ENCODE measurements around the gene SFXN5. TPM values are rescaled to one million over a fixed set of nuclear protein-coding genes. Genes with fewer than 3 reads are reported as not detected.

SFXN5 gene
- polyA plus RNA-seq, 1 donor (not counting 4 experiments of a cell fraction or from before 2014, with no cell fraction given) = 6.3 TPM

DNA sequence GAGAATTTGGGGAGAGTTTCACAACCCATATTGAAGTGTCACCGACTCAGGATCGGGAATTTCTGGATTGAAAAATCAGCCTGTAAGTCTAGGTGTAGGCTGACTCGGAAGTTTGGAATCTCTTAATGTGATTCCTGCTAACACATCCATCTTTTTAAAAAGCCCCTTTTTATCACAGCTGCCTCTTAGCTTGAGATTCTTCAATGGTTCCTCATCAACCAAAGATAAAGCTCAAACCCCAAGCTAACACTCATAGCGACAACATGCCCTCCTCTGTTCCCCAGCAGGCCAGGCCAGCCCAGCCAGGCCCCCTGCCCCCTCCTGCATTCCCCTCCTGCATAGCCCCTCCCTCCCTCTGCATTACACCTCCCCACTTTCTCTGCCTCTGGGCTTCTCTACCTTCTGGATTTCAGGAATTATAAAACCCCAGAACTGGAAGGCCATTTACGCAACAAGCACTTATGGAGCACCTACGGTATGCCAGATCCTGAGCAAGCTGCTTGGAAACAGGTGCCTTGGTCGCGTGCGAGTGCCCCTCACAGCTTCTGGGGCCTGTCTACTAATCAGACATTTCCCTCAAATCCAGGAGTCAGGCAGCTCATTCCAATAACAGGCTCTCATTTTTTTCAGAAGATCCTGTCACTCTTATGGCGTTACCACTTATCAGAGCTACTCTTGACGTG, 90.8 kb downstream of the SFXN5 start:
- H3K9me3 ChIP-seq (ENCODE audit: control insufficient read depth, low read depth, low read length) = no peaks in the 10 kb centered on the region
- FAIRE-seq = no peak
- no peaks in the 10 kb centered on the region for H3K36me3 ChIP-seq (ENCODE audit: control insufficient read depth in 2 of 2, extremely low read depth in 1 of 2, insufficient read depth in 2 of 2, low read length in 2 of 2)
- peaks cover 6% of the 10 kb centered on the region for H3K4me1 ChIP-seq (ENCODE audit: control insufficient read depth, extremely low read depth, insufficient read depth, low read length)
- H3K27ac ChIP-seq (ENCODE audit: control insufficient read depth, insufficient read depth, low read length) = no peak overlapping the region
- no peak overlapping the region for H3K4me3 ChIP-seq (ENCODE audit: control insufficient read depth in 2 of 3, extremely low read depth in 1 of 3, insufficient read depth in 2 of 3, low read depth in 1 of 3, low read length in 3 of 3)
- no peaks in the 10 kb centered on the region for H3K79me2 ChIP-seq (ENCODE audit: control insufficient read depth, insufficient read depth, low read length)
- no peaks in the 10 kb centered on the region for H4K20me1 ChIP-seq (ENCODE audit: control insufficient read depth, extremely low read depth, insufficient read depth, low read length)
- H3K4me2 ChIP-seq (ENCODE audit: control insufficient read depth, extremely low read depth, insufficient read depth, low read depth, low read length) = no peak overlapping the region
- TF ChIP-seq EZH2 (IDR thresholded peaks at IDR 0.05; ENCODE audit: low read length) = no peak
- TF ChIP-seq, protein P1, sequence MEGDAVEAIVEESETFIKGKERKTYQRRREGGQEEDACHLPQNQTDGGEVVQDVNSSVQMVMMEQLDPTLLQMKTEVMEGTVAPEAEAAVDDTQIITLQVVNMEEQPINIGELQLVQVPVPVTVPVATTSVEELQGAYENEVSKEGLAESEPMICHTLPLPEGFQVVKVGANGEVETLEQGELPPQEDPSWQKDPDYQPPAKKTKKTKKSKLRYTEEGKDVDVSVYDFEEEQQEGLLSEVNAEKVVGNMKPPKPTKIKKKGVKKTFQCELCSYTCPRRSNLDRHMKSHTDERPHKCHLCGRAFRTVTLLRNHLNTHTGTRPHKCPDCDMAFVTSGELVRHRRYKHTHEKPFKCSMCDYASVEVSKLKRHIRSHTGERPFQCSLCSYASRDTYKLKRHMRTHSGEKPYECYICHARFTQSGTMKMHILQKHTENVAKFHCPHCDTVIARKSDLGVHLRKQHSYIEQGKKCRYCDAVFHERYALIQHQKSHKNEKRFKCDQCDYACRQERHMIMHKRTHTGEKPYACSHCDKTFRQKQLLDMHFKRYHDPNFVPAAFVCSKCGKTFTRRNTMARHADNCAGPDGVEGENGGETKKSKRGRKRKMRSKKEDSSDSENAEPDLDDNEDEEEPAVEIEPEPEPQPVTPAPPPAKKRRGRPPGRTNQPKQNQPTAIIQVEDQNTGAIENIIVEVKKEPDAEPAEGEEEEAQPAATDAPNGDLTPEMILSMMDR (optimal IDR thresholded peaks at IDR 0.05 in 1 of 3, IDR thresholded peaks at IDR 0.05 in 1 of 3, conservative IDR thresholded peaks at IDR 0.05 in 1 of 3; ENCODE audit: extremely low read depth in 1 of 3, insufficient read depth in 2 of 3, low read length in 3 of 3) = no peak
- H2AFZ ChIP-seq (ENCODE audit: control insufficient read depth, low read length) = no peak overlapping the region
- no peak overlapping the region for H3K9ac ChIP-seq (ENCODE audit: control insufficient read depth, extremely low read depth, insufficient read depth, low read length)
- dilution Hi-C loops (cut with MboI; ENCODE audit: extremely low pct_ligation_motif_present, low sequenced_read_pairs) = no loop called here
- no peaks in the 10 kb centered on the region for H3K27me3 ChIP-seq (ENCODE audit: control insufficient read depth, extremely low read depth, insufficient read depth, low read length)
- H3K9me1 ChIP-seq (ENCODE audit: control insufficient read depth, extremely low read depth, insufficient read depth, low read length) = no peaks in the 10 kb centered on the region
- peak; percentile 42 for DNase-seq (ENCODE audit: low read depth, low spot score)

- H3K4me2 ChIP-seq (ENCODE audit: control insufficient read depth, extremely low read depth, insufficient read depth, low read depth, low read length) = no peak overlapping the region
- H2AFZ ChIP-seq (ENCODE audit: control insufficient read depth, low read length) = no peak overlapping the region
Observed at GRCh38 chr2:72979896-72980295, 91.6 kb downstream of the SFXN5 start.

More at GRCh38 chr2:72979896-72980295, 91.6 kb downstream of the SFXN5 start:
- Histone ChIP-seq H3K79me2 (ENCODE audit: control insufficient read depth, insufficient read depth, low read length) (no peaks in the 10 kb centered on the region), H3K9me1 (ENCODE audit: control insufficient read depth, extremely low read depth, insufficient read depth, low read length) (no peaks in the 10 kb centered on the region), H3K9ac (ENCODE audit: control insufficient read depth, extremely low read depth, insufficient read depth, low read length) (no peak overlapping the region), H3K27ac (ENCODE audit: control insufficient read depth, insufficient read depth, low read length) (no peak overlapping the region), H4K20me1 (ENCODE audit: control insufficient read depth, extremely low read depth, insufficient read depth, low read length) (no peaks in the 10 kb centered on the region), H3K36me3 (ENCODE audit: control insufficient read depth in 2 of 2, extremely low read depth in 1 of 2, insufficient read depth in 2 of 2, low read length in 2 of 2) (peaks cover 0 to 1% of the 10 kb centered on the region in 2 experiments), H3K4me3 (ENCODE audit: control insufficient read depth in 2 of 3, extremely low read depth in 1 of 3, insufficient read depth in 2 of 3, low read depth in 1 of 3, low read length in 3 of 3) (no peak overlapping the region), H3K9me3 (ENCODE audit: control insufficient read depth, low read depth, low read length) (no peaks in the 10 kb centered on the region), H3K4me1 (ENCODE audit: control insufficient read depth, extremely low read depth, insufficient read depth, low read length) (peaks cover 6% of the 10 kb centered on the region), H3K27me3 (ENCODE audit: control insufficient read depth, extremely low read depth, insufficient read depth, low read length) (no peaks in the 10 kb centered on the region)
- dilution Hi-C loops (cut with MboI; ENCODE audit: extremely low pct_ligation_motif_present, low sequenced_read_pairs) = no loop called here
- FAIRE-seq (no peak), DNase-seq (ENCODE audit: low read depth, low spot score) (no peak)
- TF ChIP-seq EZH2 (IDR thresholded peaks at IDR 0.05; ENCODE audit: low read length) = no peak
- TF ChIP-seq, protein P1 (optimal IDR thresholded peaks at IDR 0.05 in 1 of 3, IDR thresholded peaks at IDR 0.05 in 1 of 3, conservative IDR thresholded peaks at IDR 0.05 in 1 of 3; ENCODE audit: extremely low read depth in 1 of 3, insufficient read depth in 2 of 3, low read length in 3 of 3) = no peak
